Nucleus accumbens (tissue), 56 donors: ENCODE measurements around the gene LEMD1.
A peak's percentile ranks its signal among the peaks of the same experiment; 100 is the strongest.
"Not testable (repeated sequence)": the region's sequence is repeated elsewhere in the genome, so short reads cannot be mapped to it uniquely, and the experiment has no call there.

Experiments
- DNase-seq, 56 donors: peaks; one replicate each; lab custom pipeline; 2025; lab: John Stamatoyannopoulos, UW

Gene LEMD1

GRCh38 chr1:205432116-205432515 is 10.3 kb upstream of the LEMD1 start:
- no peak for DNase-seq

DNA sequence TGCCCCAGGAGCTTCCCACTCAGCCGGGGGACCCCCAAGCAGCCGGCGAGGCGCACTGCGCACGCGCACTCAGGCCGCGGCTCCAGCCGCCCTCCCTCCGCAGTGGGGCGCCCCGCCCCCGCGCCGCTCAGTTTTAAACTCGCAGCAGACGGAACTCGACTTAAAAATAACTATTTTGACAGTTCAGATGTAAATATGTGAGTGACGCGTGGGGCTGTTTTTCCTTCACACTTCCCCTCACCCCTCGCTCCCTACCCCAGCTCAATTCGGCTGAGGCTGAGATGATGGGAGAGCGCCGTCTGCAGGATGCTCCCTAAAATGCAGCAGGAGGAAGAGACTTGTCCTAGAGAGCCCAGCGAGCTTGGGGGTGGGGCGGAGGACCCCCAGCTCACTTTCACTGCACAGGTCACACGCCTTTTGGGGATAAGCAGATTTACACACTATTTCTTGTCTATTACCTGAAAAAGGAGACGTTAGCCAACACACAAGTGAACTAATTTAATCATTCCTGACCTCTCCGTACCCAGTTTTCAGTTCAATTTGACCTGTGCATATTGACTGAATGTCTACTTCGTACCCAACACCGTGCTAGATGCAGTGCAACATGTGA is 8.9 kb upstream of the LEMD1 start:
- peak in 46 of 56 donors; percentile 10 to 89 (median 44) for DNase-seq

GRCh38 chr1:205429762-205430695 is 8.2 kb upstream of the LEMD1 start:
- DNase-seq = no peak

DNA sequence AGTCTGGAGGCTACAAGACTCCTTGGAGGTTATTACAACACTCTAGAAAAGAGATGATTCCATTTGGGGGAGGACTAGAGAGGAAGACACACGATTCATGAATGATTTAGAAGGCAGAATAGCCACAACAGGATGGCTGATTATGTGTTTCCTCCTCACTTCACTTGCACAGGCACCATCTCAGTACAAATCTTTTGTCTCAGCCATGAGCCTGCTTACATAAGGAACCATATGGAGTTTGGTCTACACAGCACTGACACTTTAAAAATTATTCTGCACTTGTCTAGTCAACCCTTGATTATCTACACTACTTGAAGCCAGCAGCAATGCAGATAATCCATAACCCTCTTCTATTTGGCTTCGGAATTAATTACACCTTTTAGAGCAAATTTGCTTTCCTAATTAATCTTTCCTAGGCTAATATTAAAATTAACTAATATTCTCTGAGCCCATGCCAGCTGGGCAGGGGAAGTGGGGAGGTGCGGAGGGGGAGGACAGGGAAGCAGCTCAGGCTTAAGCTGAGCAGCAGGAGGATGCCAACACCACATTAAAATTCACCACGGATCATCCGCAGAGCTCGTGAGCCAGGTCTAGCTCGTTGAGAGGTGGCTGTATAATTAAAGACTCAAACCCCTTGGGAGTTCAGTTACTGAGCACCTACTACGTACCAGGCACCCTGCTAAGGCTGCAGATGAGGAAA is 3.2 kb upstream of the LEMD1 start:
- no peak for DNase-seq

DNA sequence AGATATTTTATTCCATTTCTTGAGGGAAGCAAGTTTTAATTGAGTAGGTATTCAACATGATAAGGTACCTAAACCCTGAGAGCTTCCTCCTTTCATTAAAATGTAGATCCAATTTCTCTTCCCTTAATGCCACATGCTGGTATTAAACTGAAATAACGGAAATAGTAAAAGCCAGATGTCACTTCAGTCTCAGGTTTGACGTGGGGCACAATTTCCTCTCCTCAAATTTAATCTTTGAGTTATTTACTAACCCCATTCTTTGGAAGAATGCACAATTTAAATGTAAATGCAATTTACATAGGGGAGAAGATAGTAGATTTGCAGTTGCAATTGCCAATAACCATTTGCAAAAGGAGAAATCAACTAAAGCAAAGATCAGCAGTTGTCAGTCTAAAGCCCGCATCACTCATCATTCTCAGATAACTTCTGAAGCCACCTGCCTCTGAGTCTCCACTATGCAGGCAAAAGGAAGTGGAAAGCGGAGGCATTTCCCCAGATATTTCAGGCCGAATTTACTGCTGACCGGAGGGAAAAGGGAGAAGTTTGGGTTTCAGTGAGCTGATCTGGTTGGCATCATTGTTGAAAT is 2.1 kb upstream of the LEMD1 start:
- DNase-seq = no peak

- DNase-seq = no peak
These were observed 1.3 kb upstream of the LEMD1 start for GRCh38 chr1:205422993-205423642.

DNA sequence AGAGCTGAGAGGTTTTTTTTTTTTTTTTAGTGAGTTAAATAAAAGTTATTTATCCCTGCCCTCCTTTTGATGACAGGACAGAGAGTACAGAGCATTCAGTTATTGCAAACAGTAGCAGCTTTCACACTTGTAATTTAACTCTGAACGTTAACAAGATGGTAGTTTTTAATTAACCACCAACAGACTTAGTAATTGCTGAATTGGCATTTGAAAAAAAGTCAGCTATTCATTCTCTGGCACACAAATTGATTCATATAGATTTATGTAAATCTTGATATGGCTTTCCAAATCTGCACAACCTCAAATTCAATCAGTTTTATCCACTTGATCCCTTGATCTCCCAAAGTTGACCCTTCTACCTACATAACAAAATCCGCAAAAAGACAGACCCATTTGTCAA is 918 bp downstream of the LEMD1 start:
- no peak for DNase-seq

- no peak for DNase-seq
These were observed 3.8 kb downstream of the LEMD1 start for GRCh38 chr1:205417870-205418635.

DNA sequence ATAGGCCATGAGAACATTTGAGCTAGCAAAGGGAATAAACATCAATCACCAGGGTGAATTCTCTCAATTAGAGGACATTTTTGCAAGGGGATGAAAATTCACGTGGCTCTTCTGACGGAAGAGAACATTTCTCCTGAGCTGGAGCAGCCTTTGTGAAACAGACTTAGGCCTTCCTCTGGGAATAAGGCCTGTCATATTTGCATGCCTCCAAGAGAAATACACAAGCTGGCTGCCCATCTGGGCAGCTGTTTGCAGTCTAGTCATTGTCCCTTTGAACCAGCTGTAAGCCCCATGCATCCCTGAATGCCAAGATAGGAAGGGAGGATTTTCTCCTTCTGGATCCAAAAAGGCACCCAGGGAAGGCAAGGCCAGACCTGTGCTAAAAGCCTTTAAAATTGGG is 5.5 kb downstream of the LEMD1 start:
- no peak for DNase-seq

- DNase-seq = no peak
These were observed 11.1 kb downstream of the LEMD1 start for GRCh38 chr1:205410581-205411298.

DNA sequence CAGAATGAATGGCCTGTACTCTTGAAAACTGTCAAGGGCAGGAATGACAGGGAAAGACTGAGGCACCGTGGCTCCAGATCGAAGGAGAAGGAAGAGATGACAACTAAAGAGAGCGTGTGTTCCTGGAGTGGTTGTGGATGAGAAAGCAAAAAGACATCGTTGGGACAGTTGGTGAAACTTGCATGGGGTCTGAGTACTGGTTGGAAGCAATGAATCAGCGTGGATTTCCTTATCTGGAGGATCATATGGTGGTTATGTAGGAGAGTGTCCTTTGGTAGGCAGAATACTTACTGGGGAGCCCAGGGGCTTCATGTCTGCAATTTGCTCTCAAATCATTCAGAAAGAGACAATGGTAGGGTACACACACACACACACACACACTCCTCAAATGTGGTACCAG is 13.9 kb downstream of the LEMD1 start:
- DNase-seq = no peak

DNA sequence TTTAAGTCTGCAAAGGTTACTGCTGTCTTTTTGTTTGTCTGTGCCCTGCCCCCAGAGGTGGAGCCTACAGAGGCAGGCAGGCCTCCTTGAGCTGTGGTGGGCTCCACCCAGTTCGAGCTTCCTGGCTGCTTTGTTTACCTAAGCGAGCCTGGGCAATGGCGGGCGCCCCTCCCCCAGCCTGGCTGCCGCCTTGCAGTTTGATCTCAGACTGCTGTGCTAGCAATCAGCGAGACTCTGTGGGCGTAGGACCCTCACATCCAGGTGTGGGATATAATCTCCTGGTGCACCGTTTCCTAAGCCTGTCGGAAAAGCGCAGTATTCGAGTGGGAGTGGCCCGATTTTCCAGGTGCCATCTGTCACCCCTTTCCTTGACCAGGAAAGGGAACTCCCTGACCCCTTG is 15.6 kb downstream of the LEMD1 start:
- not testable (repeated sequence) for DNase-seq

DNA sequence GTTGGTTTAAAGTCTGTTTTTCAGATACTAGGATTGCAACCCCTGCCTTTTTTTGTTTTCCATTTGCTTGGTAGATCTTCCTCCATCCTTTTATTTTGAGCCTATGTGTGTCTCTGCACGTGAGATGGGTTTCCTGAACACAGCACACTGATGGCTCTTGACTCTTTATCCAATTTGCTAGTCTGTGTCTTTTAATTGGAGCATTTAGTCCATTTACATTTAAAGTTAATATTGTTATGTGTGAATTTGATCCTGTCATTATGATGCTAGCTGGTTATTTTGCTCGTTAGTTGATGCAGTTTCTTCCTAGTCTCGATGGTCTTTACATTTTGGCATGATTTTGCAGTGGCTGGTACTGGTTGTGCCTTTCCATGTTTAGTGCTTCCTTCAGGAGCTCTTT is 17.4 kb downstream of the LEMD1 start:
- not testable (repeated sequence) for DNase-seq

GRCh38 chr1:205398586-205398985 is 23.3 kb downstream of the LEMD1 start:
- no peak for DNase-seq

DNA sequence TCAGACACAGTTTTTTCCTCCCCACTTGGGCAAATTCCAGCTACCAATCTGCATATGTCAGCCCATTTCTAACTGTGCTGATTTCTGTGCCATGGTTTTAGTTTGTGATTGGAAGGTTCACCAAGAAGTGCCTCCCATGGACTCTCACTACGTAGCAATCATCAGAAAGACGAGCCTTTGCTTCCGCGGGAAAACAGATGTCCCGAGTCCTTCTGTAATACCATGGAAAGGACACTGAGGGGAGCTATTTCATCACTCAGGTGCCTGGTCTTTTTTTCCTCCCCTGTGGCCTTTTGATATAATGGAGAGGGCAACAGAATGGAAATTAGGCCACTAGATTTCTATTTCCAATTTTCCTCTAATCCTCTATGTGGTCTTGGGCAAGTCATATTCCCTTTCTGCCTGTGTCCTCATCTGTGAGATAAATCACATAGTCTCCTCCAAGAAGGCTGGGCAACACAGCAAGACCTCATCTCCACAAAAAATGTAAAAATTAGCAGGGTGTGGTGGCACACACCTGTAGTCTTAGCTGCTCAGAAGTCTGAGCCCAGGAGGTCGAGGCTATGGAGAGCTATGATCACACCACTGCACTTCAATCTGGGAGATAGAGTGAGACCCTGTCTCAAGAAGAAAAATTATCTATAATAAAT is 24.8 kb downstream of the LEMD1 start:
- DNase-seq = peak in 4 of 56 donors; percentile 5 to 17 (median 10)

- DNase-seq = no peak
These were observed 26.2 kb downstream of the LEMD1 start for GRCh38 chr1:205395616-205396015.

GRCh38 chr1:205392650-205393049 is 29.2 kb downstream of the LEMD1 start:
- no peak for DNase-seq

DNA sequence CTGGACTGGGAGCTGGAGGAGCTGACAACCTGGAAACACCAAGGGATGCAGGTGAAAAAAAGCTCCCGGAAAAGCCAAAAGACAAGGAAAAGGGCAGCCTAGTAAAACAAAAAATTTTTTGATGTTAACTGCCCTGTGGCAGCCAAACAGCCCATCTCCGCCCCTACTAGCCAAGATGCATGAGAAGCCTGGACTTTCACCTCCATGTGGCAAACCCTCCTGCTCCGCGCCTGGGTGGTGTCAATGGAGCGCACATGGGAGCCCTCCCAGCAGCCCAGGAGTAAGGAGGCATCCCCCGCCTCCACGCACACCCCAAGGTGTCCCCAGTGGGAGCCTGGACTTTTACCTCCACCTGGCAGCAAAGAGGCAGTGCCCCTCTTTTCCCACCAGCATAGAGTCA is 30.5 kb downstream of the LEMD1 start:
- no peak for DNase-seq

DNA sequence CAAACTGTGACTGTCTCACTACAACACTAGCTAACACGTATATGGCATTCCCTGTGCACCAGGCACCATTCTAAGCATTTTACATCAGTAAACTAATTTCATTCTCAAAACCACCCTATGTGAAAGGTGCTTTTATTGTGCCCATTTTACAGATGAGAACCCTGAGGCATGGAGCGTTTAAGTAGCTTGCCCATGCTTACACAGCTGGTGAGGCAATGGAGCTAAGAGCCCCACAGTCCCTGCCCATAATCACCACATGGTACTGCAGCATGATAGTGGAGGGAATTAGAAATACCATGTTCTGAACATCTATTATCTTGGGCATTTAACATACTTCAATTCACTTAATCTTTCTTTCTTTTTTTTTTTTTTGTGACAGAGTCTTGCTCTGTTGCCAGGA is 34.0 kb downstream of the LEMD1 start:
- DNase-seq = no peak
